Neuronal stem cell (in vitro differentiated cells): ENCODE data around the gene MMD.

Experiments
- DNase-seq: peaks from one replicate; pipeline ENCODE4 v3.0.0-alpha.2; 2013; ENCODE audit warnings: low spot score
- H2AFZ ChIP-seq: one replicate; pipeline ENCODE4 v1.6.1; 2013; ENCODE audit warnings: mild to moderate bottlenecking, low read length, inconsistent platforms
- H2AK5ac ChIP-seq: 2 replicates; pipeline ENCODE4 v1.6.1; 2013; ENCODE audit warnings: low read depth, mild to moderate bottlenecking, inconsistent platforms, low read length, moderate library complexity, mixed read lengths
- H2BK120ac ChIP-seq: 2 replicates; pipeline ENCODE4 v1.6.1; 2013; ENCODE audit warnings: low read depth, mild to moderate bottlenecking, inconsistent platforms, low read length, moderate library complexity, mixed read lengths
- H2BK12ac ChIP-seq: one replicate; pipeline ENCODE4 v1.6.1; 2013; ENCODE audit warnings: low read length, inconsistent platforms
- H2BK15ac ChIP-seq: 2 replicates; pipeline ENCODE4 v1.6.1; 2013; ENCODE audit warnings: mild to moderate bottlenecking, low read length, inconsistent platforms, mixed read lengths
- H2BK5ac ChIP-seq: one replicate; pipeline ENCODE4 v1.6.1; 2013; ENCODE audit warnings: inconsistent platforms, mild to moderate bottlenecking, low read length, moderate library complexity
- H3K14ac ChIP-seq: one replicate; pipeline ENCODE4 v1.6.1; 2013; ENCODE audit warnings: low read length, inconsistent platforms
- H3K18ac ChIP-seq: 2 replicates; pipeline ENCODE4 v1.6.1; 2013; ENCODE audit warnings: low read length, inconsistent platforms
- H3K23ac ChIP-seq: 2 replicates; pipeline ENCODE4 v1.6.1; 2013; ENCODE audit warnings: low read depth, mild to moderate bottlenecking, mixed read lengths, low read length, inconsistent platforms; ENCODE audit not compliant: poor library complexity
- H3K27ac ChIP-seq: replicated peaks from 3 replicates; pipeline ENCODE4 v1.5.1; 2013; ENCODE audit warnings: low read length, inconsistent platforms
- H3K27me3 ChIP-seq, 3 experiments: 2 replicates each; pipeline ENCODE4 v1.6.1; 2013; ENCODE audit warnings: low read length in 3 of 3, mild to moderate bottlenecking in 2 of 3, inconsistent platforms in 1 of 3, low read depth in 1 of 3, mixed read lengths in 1 of 3, moderate library complexity in 1 of 3; ENCODE audit not compliant: control insufficient read depth in 3 of 3, insufficient read depth in 3 of 3
- H3K36me3 ChIP-seq, 2 donors: replicated peaks in 1 of 2; 2 replicates each; pipeline ENCODE4 v1.6.1; 2013; ENCODE audit warnings: low read length in 2 of 2; ENCODE audit not compliant: control insufficient read depth in 2 of 2, insufficient read depth in 2 of 2
- H3K4ac ChIP-seq: 2 replicates; pipeline ENCODE4 v1.6.1; 2013; ENCODE audit warnings: inconsistent platforms, mild to moderate bottlenecking, low read length, moderate library complexity
- H3K4me1 ChIP-seq, 2 donors: 1 replicate in 1 of 2; 2 replicates in 1 of 2; pipeline ENCODE4 v1.6.1; 2013; ENCODE audit warnings: low read length in 2 of 2, low read depth in 1 of 2; ENCODE audit not compliant: control insufficient read depth in 2 of 2, insufficient read depth in 1 of 2
- H3K4me2 ChIP-seq: one replicate; pipeline ENCODE4 v1.6.1; 2013; ENCODE audit warnings: mild to moderate bottlenecking, low read length, inconsistent platforms; ENCODE audit not compliant: insufficient read depth, poor library complexity, severe bottlenecking
- H3K4me3 ChIP-seq, 2 donors: 2 replicates each; pipeline ENCODE4 v1.5.1; 2013; ENCODE audit warnings: low read length in 2 of 2, mild to moderate bottlenecking in 2 of 2, inconsistent platforms in 1 of 2, moderate library complexity in 1 of 2
- H3K79me1 ChIP-seq: one replicate; pipeline ENCODE4 v1.6.1; 2013; ENCODE audit warnings: low read depth, mild to moderate bottlenecking, inconsistent platforms, low read length, moderate library complexity
- H3K9ac ChIP-seq: one replicate; pipeline ENCODE4 v1.6.1; 2013; ENCODE audit warnings: mild to moderate bottlenecking, low read depth, low read length, inconsistent platforms; ENCODE audit not compliant: poor library complexity
- H3K9me3 ChIP-seq, 2 donors: replicated peaks in 1 of 2; 2 replicates each; pipeline versions ENCODE3 to v1.6.1; 2013; ENCODE audit warnings: low read length in 2 of 2, mild to moderate bottlenecking in 2 of 2, inconsistent platforms in 1 of 2, low read depth in 1 of 2, mixed read lengths in 1 of 2, moderate library complexity in 1 of 2; ENCODE audit not compliant: control insufficient read depth in 2 of 2, insufficient read depth in 1 of 2
- H4K8ac ChIP-seq: one replicate; pipeline ENCODE4 v1.6.1; 2013; ENCODE audit warnings: low read depth, mild to moderate bottlenecking, inconsistent platforms, low read length, moderate library complexity
- H4K91ac ChIP-seq: one replicate; pipeline ENCODE4 v1.6.1; 2013; ENCODE audit warnings: low read length, low read depth, mild to moderate bottlenecking, inconsistent platforms; ENCODE audit not compliant: poor library complexity
- WGBS, 2 donors: extraction: QIAGEN DNeasy Blood & Tissue Kit; methylation state at CpG; one replicate each; pipeline ENCODE4 v1.1.7; 2013; ENCODE audit warnings: missing lambda C conversion rate in 2 of 2, mixed read lengths in 1 of 2; ENCODE audit not compliant: insufficient read length in 2 of 2, insufficient replicate concordance in 1 of 2; ENCODE audit errors: extremely low coverage in 2 of 2; 5-methylcytosine and 5-hydroxymethylcytosine counted together

MMD gene

GRCh38 chr17:55342800-55343585 lies 78.6 kb downstream of the MMD start:
- Histone ChIP-seq H3K4me1 (no peaks in the 10 kb centered on the region), H3K36me3 (no peaks in the 10 kb centered on the region), H2AK5ac (no peak overlapping the region), H3K9ac (no peak overlapping the region), H3K27ac (no peak overlapping the region), H3K4ac (no peak overlapping the region), H3K27me3 (peaks cover 0 to 16% (median 0%) of the 10 kb centered on the region in 3 experiments), H2AFZ (no peak overlapping the region), H3K4me3 (no peak overlapping the region), H3K23ac (no peak overlapping the region), H3K9me3 (peaks cover 0 to 1% of the 10 kb centered on the region in 2 donors), H3K18ac (no peak overlapping the region), H3K79me1 (no peaks in the 10 kb centered on the region), H2BK12ac (no peak overlapping the region), H2BK5ac (no peak overlapping the region), H2BK120ac (no peak overlapping the region), H4K91ac (no peak overlapping the region), H4K8ac (no peak overlapping the region), H3K14ac (no peak overlapping the region), H2BK15ac (no peak overlapping the region), H3K4me2 (no peak overlapping the region)
- WGBS, 2 donors = no CpG with 5 or more reads among the region's 6 CpGs
- no peak for DNase-seq
